ENCODE measurements around the gene MYO5B.
"Not testable (repeated sequence)": the region's sequence is repeated elsewhere in the genome, so short reads cannot be mapped to it uniquely, and the experiment has no call there.

MYO5B gene

GRCh38 chr18:49907346-49907929 is 287.5 kb downstream of the MYO5B start:
- peak; percentile 27 for DNase-seq

- no peak for DNase-seq
These were observed 289.2 kb downstream of the MYO5B start for GRCh38 chr18:49905771-49906170.

- no peak for DNase-seq
These were observed 289.9 kb downstream of the MYO5B start for GRCh38 chr18:49904871-49905555.

DNA sequence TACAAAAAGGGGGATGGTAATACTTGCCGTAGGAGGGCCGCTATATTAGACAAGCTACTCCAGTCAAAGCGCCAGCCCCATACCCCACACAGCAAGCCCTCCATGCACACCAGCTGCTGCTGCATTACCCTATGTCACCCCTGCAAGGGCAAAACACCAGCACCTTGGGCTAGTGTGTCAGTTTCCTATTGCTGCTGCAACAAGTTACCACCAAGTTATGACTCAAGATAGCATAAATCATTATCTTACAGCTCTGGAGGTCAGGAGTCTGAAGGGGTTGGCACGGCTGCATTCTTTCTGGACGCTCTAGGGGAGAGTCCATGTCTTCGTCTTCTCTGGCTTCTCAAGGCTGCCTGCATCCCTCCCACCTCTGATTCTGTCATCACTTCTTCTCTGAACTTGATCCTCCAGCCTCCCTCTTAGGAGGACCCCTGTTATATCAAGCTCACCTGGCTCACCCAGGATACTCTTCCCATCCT is 293.0 kb downstream of the MYO5B start:
- no peak for DNase-seq

- no peak for DNase-seq
These were observed 295.2 kb downstream of the MYO5B start for GRCh38 chr18:49899657-49900330.

GRCh38 chr18:49898421-49898820 is 296.5 kb downstream of the MYO5B start:
- peak; percentile 70 for DNase-seq

- DNase-seq: no peak
These were observed 300.3 kb downstream of the MYO5B start for GRCh38 chr18:49894517-49895226.

- DNase-seq: no peak
These were observed 301.9 kb downstream of the MYO5B start for GRCh38 chr18:49893036-49893435.

GRCh38 chr18:49892148-49892924 is 302.6 kb downstream of the MYO5B start:
- peak; percentile 39 for DNase-seq

GRCh38 chr18:49890041-49890440 is 304.9 kb downstream of the MYO5B start:
- no peak for DNase-seq

DNA sequence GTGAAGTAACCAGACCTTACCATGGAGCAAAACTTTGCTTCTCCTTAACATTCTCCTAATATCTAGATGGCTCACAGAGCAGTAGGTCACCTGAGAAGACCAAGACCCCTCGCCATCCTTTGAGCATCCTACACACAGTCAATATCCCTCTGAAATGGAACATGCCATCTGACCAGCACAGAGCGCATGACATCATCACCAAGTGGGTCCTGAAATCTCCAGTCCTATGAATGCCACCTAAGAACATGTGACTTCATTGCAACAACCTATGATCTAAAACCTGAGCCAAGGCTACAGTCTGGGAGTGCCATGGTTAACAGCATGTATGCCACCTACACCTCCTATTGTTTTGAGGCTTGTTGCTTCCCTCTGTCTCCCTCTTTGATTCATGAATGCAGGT is 305.4 kb downstream of the MYO5B start:
- DNase-seq: not testable (repeated sequence)

GRCh38 chr18:49886891-49887764 is 307.8 kb downstream of the MYO5B start:
- DNase-seq: no peak

GRCh38 chr18:49884959-49885358 is 310.0 kb downstream of the MYO5B start:
- DNase-seq: no peak

DNA sequence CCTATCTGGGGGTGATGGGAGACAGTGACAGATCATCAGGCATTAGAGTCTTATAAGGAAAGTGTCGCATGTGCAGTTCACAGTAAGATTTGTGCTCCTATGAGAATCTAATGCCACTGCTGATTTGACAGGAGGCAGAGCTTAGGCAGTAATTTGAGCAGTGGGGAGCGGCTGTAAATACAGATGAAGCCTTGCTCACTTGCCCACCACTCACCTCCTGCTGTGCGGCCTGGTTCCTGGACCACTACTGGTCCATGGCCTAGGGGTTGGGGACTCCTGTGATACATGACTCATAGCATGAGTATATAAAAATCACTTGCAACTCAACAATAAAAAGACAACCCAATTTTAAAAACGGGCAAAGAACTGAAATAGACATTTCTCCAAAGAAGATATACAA is 310.5 kb downstream of the MYO5B start:
- no peak for DNase-seq

GRCh38 chr18:49880661-49881060 is 314.3 kb downstream of the MYO5B start:
- DNase-seq: no peak

DNA sequence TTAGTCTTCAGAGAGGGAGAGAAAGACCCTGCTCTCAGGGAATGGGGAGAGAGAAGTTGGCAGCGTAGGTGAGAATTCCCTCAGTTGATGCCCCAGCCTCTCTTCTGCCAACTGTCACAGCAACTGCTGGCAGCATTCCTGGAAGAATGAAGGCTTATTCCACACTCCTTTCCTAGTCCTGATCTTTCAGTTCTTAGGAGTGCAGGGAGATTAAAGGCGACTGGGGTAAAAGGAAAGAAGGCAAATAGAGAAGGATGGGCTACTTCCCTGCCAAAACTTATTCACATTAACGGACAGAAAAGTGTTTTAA is 315.7 kb downstream of the MYO5B start:
- DNase-seq: no peak

- DNase-seq: no peak
These were observed 316.2 kb downstream of the MYO5B start for GRCh38 chr18:49878567-49879270.

DNA sequence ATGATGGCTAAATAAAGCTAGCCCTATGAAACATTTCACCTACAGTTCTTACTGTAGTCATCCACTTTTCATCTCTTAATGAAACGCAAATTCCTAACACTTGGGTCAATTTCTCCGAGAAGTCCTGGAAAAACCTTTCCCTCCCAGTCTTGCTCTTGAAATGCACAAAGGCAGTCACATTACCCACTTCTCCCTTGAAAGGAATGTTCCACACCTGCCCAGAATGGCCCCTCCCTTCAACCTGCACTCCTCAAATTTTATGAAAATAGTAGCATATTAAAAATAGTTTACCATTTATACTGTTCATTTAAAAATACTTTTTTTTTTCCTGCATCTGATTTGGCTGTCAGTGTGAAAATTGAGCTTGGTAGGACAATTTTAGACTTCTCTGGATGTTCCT is 316.9 kb downstream of the MYO5B start:
- no peak for DNase-seq

DNA sequence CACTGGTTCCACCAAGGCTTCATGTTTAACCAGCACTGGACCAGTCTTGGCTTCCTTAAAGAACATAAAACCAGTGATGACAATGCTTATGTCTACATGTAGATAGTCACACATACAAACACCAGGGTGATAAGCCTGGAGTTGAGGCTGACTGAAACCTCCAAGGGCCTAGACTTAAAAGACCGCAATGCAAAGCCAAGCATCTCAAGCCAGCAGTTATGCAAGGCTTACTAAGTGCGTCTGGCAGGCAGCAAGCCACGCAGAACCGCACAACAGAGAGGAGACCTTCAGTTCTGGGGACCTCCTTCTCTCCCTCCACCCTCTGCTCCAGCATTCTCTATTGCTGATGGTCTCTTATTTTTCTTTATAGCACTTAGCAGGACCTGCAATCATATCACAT is 318.4 kb downstream of the MYO5B start:
- DNase-seq: no peak

DNA sequence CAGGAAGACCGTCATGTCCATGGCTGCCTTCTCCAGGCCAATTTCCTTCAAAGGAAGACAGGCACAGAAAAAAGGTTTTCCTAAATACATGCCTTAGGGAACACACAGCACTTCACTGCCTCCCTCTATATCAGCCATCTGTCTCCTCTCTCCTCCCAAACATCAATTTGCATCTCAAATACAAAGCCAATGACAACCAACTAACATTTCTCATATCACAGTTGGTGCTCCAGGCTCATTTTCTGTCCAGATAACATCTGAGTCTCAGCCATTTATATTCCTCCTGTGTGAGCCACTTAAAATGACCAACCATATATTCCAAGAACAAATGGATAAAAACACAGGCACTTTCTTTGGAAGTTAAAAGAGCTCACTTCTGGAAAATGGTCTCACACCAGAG is 319.2 kb downstream of the MYO5B start:
- DNase-seq: no peak

GRCh38 chr18:49875155-49875554 is 319.8 kb downstream of the MYO5B start:
- DNase-seq: no peak

Measured in fibroblast of upper back skin (primary cell).